ENCODE measurements around the gene ZNF438. TPM values are rescaled to one million over a fixed set of nuclear protein-coding genes. Genes with fewer than 3 reads are reported as not detected.

Gene ZNF438
- total RNA-seq, 4 donors from 2014 or later, result 7.7 to 11.2 (median 8.7) TPM

DNA sequence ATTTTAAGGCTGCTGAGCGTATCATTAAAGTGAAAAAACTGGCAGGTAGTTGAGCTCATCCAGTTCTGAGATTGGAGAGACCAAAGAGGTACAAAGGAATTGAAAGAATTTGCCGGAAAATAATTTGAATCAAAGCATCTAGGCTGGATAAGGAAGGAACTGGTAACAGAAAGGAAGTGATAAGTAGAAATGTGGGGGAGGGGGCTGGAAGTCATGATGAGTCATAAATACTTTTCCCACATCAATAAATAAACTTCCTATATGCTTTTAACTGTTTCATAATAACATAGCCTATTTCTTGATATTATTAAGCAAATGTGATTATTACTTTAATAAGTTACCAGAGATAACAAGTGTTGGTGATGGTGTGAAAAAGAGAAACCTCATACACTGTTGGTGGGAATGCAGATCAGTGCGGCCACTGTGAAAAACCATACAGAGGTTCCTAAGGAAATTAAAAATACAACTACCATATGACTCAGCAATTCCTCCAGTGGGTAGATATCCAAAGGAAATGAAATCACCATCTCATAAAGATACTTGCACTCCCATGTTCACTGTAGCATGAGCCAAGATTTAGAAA, 27.0 kb downstream of the ZNF438 start:
- intact Hi-C loops (cut with DNase I; ENCODE audit: low total_unique reads), result no loop called here
- WGBS, 2 donors, result 68 to 74% methylated on average over 3 of the region's 3 CpGs
- no peak overlapping the region for H3K4me3 ChIP-seq (ENCODE audit: low read depth, poor library complexity, severe bottlenecking)
- DNase-seq (ENCODE audit: low spot score in 2 of 2), result no peak
- TF ChIP-seq, protein P1, sequence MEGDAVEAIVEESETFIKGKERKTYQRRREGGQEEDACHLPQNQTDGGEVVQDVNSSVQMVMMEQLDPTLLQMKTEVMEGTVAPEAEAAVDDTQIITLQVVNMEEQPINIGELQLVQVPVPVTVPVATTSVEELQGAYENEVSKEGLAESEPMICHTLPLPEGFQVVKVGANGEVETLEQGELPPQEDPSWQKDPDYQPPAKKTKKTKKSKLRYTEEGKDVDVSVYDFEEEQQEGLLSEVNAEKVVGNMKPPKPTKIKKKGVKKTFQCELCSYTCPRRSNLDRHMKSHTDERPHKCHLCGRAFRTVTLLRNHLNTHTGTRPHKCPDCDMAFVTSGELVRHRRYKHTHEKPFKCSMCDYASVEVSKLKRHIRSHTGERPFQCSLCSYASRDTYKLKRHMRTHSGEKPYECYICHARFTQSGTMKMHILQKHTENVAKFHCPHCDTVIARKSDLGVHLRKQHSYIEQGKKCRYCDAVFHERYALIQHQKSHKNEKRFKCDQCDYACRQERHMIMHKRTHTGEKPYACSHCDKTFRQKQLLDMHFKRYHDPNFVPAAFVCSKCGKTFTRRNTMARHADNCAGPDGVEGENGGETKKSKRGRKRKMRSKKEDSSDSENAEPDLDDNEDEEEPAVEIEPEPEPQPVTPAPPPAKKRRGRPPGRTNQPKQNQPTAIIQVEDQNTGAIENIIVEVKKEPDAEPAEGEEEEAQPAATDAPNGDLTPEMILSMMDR (IDR thresholded peaks at IDR 0.05), result no peak
- no peak for TF ChIP-seq POLR2A (IDR thresholded peaks at IDR 0.05)

- 94 to 95% methylated on average over 2 of the region's 2 CpGs for WGBS, 2 donors
These were observed 29.9 kb downstream of the ZNF438 start for GRCh38 chr10:31001740-31002139.

DNA sequence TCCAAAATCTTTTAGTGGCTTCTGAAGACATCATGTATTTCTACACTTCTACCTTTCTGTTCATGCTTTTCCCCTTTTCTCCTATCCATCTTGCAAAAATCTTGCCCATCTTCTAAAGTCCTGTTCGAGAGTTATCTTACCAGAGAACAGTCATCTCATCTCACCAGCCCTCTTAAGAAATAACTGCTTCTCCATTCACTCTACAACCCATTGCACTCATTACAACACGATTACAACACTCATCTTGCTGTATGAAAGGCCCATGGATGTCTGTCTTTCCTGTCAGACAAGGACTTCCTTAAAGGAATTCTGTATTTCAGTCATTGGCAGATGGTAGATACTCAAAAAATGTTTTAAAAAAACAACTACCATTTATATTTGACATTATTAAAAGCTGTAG, 30.8 kb downstream of the ZNF438 start:
- no peak for DNase-seq (ENCODE audit: low spot score in 2 of 2)
- no peak for TF ChIP-seq POLR2A (IDR thresholded peaks at IDR 0.05)
- TF ChIP-seq, protein P1 (IDR thresholded peaks at IDR 0.05), result no peak
- intact Hi-C loops (cut with DNase I; ENCODE audit: low total_unique reads), result no loop called here
- H3K4me3 ChIP-seq (ENCODE audit: low read depth, poor library complexity, severe bottlenecking), result no peak overlapping the region
- WGBS, 2 donors, result 83 to 90% methylated on average over 2 of the region's 2 CpGs

More at GRCh38 chr10:31001740-31002139, 29.9 kb downstream of the ZNF438 start:
- intact Hi-C loops (cut with DNase I; ENCODE audit: low total_unique reads), result no loop called here
- H3K4me3 ChIP-seq (ENCODE audit: low read depth, poor library complexity, severe bottlenecking), result no peak overlapping the region
- no peak for TF ChIP-seq POLR2A (IDR thresholded peaks at IDR 0.05)
- TF ChIP-seq, protein P1 (IDR thresholded peaks at IDR 0.05), result no peak
- DNase-seq (ENCODE audit: low spot score in 2 of 2), result no peak

DNA sequence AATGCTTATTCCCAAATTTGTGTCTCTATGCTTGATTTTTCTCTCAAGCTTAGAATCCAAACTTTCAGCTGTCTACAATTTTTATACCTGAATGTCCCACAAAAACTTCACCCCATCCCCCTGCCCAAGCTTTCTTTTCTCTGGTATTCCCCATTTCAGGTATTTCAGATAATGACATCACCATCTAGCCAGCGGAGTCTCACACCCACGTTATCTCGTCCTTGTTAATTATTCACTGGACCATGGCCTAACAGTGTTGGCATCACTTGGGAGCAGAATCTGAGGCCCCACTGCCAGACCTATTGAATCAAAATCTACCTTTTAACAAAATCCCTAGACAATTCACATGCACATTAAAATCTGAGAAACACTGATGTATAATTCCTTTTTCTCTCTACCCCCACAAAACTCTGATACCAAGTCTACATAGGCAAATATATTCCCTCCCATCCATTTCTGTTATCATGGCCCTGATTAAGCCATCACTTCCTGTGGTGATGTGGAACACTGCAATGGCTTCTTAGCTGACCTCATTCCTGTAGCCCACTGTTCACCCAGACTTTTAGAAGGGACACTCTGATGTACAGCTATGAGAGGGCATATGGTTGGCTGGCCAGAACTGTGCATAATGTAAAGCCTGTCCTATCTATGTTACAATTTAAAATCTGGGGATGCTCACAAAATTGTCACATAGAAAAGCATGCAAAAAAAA, 31.4 kb downstream of the ZNF438 start:
- intact Hi-C loops (cut with DNase I; ENCODE audit: low total_unique reads), result no loop called here
- DNase-seq (ENCODE audit: low spot score in 2 of 2), result no peak

DNA sequence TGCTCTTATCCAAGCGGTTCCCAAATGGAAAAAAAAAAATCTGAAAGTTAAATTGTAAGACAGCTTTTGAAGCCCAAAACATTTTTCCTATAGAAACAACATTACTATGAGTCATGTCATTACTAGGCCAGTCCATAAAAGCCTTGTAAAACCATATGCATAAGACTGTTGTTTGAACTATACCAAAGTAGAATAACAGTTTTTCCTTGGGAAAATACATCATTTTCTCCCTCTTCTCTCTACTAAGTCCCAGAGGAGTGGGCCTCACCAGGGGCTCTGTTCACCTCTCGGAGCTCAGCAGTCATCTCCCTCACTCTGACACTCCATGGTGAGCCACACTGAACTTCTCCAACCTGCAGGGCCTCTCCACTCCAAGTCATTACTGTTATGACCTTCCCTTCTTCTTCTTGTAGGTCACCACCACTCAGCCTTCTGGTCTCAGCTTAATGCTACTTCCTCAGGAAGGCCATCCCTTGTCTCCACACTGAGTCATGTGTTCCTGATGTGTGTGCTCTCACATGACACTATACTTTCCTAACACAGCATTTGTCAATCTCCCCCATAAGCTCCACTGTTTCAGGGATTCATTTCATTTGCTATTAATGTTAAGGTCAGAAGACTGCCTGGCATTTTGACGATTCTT, 32.5 kb downstream of the ZNF438 start:
- intact Hi-C loops (cut with DNase I; ENCODE audit: low total_unique reads), result no loop called here
- H3K4me3 ChIP-seq (ENCODE audit: low read depth, poor library complexity, severe bottlenecking), result no peak overlapping the region
- TF ChIP-seq POLR2A (IDR thresholded peaks at IDR 0.05), result no peak
- TF ChIP-seq, protein P1 (IDR thresholded peaks at IDR 0.05), result no peak
- 76 to 83% methylated on average over 3 of the region's 3 CpGs for WGBS, 2 donors
- DNase-seq (ENCODE audit: low spot score in 2 of 2), result peak; percentile 52 to 87

More for the DNA sequence above, 31.4 kb downstream of the ZNF438 start:
- TF ChIP-seq, protein P1 (IDR thresholded peaks at IDR 0.05), result no peak
- no peak for TF ChIP-seq POLR2A (IDR thresholded peaks at IDR 0.05)
- WGBS, 2 donors, result 71 to 72% methylated on average over 3 of the region's 3 CpGs
- no peak overlapping the region for H3K4me3 ChIP-seq (ENCODE audit: low read depth, poor library complexity, severe bottlenecking)

Measured in lower leg skin (tissue), 4 donors.